ENCODE results near the gene C8B.

The C8B gene

GRCh38 chr1:56970280-56970679 lies 4.5 kb upstream of the C8B start:
- no peak for DNase-seq (ENCODE audit: low spot score)

GRCh38 chr1:56968878-56969495 lies 3.2 kb upstream of the C8B start:
- DNase-seq (ENCODE audit: low spot score) = no peak

- DNase-seq (ENCODE audit: low spot score) = no peak
Observed at GRCh38 chr1:56967900-56968832, 2.4 kb upstream of the C8B start.

- no peak for DNase-seq (ENCODE audit: low spot score)
Observed at GRCh38 chr1:56967355-56967754, 1.5 kb upstream of the C8B start.

- no peak for DNase-seq (ENCODE audit: low spot score)
Observed at GRCh38 chr1:56966698-56966999, 834 bp upstream of the C8B start.

GRCh38 chr1:56965191-56965590 lies 624 bp downstream of the C8B start:
- DNase-seq (ENCODE audit: low spot score) = no peak

- DNase-seq (ENCODE audit: low spot score) = no peak
Observed at GRCh38 chr1:56964349-56965017, 1.3 kb downstream of the C8B start.

- no peak for DNase-seq (ENCODE audit: low spot score)
Observed at GRCh38 chr1:56963667-56964066, 2.1 kb downstream of the C8B start.

- DNase-seq (ENCODE audit: low spot score) = no peak
Observed at GRCh38 chr1:56961426-56961825, 4.4 kb downstream of the C8B start.

GRCh38 chr1:56958526-56958925 lies 7.3 kb downstream of the C8B start:
- no peak for DNase-seq (ENCODE audit: low spot score)

- no peak for DNase-seq (ENCODE audit: low spot score)
Observed at GRCh38 chr1:56957931-56958330, 7.9 kb downstream of the C8B start.

GRCh38 chr1:56954664-56955063 lies 11.2 kb downstream of the C8B start:
- DNase-seq (ENCODE audit: low spot score) = no peak

GRCh38 chr1:56953386-56953785 lies 12.4 kb downstream of the C8B start:
- no peak for DNase-seq (ENCODE audit: low spot score)

GRCh38 chr1:56952501-56952900 lies 13.3 kb downstream of the C8B start:
- DNase-seq (ENCODE audit: low spot score) = no peak

GRCh38 chr1:56948403-56949023 lies 17.3 kb downstream of the C8B start:
- no peak for DNase-seq (ENCODE audit: low spot score)

- no peak for DNase-seq (ENCODE audit: low spot score)
Observed at GRCh38 chr1:56940039-56940438, 25.8 kb downstream of the C8B start.

GRCh38 chr1:56939209-56939608 lies 26.6 kb downstream of the C8B start:
- DNase-seq (ENCODE audit: low spot score) = no peak

GRCh38 chr1:56938646-56939045 lies 27.2 kb downstream of the C8B start:
- DNase-seq (ENCODE audit: low spot score) = no peak

- DNase-seq (ENCODE audit: low spot score) = no peak
Observed at GRCh38 chr1:56934430-56935060, 31.3 kb downstream of the C8B start.

GRCh38 chr1:56933606-56934005 lies 32.2 kb downstream of the C8B start:
- DNase-seq (ENCODE audit: low spot score) = no peak

GRCh38 chr1:56933161-56933560 lies 32.7 kb downstream of the C8B start:
- DNase-seq (ENCODE audit: low spot score) = no peak

- DNase-seq (ENCODE audit: low spot score) = no peak
Observed at GRCh38 chr1:56931686-56932085, 34.1 kb downstream of the C8B start.
